NB4 (cell line): Measurements from ENCODE around the gene KIAA1191.

Experiments used
- MAX ChIP-seq: IDR thresholded peaks from 2 replicates; pipeline ENCODE4 v1.6.1; 2011; ENCODE audit warnings: low read depth, low read length
- MYC ChIP-seq: IDR thresholded peaks from 2 replicates; pipeline ENCODE4 v1.6.1; 2011; ENCODE audit warnings: low read depth, low read length
- POLR2A ChIP-seq: IDR thresholded peaks from 2 replicates; pipeline ENCODE4 v1.6.1; 2011; ENCODE audit warnings: mild to moderate bottlenecking; ENCODE audit not compliant: insufficient read length; ENCODE audit errors: extremely low read depth
- TF ChIP-seq, protein P1 (sequence below): IDR thresholded peaks from one replicate; pipeline ENCODE4 v1.5.1; 2012; ENCODE audit warnings: low read depth, low read length

DNA sequence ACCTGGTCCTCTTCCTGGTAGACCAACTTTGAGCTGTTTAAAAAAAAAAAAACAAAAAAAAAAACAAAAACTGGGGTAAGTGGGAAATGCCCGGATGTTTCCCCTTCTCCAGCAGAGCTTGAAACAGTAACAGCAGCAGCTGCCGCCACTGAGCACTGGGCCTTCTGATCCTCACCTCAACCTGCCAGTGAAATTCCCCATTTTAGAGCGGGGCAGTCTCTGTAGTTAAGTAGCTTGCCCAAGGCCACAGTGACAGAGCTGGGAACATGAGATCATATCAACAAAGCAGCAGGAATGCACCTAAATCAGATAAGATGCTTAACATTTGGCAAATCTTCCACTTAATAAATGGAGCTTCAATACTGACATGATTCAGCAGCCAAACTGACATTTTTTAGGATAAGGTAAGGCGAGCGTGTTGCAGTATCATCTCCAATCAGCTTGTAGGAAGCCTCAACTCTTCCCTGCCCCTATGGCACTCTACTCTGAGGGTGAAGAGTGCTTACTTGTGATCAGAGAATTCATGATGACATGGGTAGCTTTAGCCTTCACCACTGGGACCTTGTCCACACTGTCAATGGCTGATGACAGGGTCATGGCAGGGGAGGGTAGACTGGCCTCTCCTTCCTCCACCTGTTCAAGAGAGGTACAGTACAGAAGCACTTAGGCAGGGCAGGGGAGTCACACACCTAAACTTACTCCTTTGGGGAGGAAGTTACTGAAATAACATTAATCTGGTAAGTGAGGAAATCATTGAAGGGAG lies 9.3 kb downstream of the KIAA1191 start:
- TF ChIP-seq POLR2A, result no peak
- TF ChIP-seq, protein P1, sequence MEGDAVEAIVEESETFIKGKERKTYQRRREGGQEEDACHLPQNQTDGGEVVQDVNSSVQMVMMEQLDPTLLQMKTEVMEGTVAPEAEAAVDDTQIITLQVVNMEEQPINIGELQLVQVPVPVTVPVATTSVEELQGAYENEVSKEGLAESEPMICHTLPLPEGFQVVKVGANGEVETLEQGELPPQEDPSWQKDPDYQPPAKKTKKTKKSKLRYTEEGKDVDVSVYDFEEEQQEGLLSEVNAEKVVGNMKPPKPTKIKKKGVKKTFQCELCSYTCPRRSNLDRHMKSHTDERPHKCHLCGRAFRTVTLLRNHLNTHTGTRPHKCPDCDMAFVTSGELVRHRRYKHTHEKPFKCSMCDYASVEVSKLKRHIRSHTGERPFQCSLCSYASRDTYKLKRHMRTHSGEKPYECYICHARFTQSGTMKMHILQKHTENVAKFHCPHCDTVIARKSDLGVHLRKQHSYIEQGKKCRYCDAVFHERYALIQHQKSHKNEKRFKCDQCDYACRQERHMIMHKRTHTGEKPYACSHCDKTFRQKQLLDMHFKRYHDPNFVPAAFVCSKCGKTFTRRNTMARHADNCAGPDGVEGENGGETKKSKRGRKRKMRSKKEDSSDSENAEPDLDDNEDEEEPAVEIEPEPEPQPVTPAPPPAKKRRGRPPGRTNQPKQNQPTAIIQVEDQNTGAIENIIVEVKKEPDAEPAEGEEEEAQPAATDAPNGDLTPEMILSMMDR, result no peak
- no peak for TF ChIP-seq MYC
- TF ChIP-seq MAX, result no peak
